Stimulated activated CD4-positive, alpha-beta T cell treated with anti-CD3 and anti-CD28 coated beads, Interleukin-1b, Interleukin-23, amount 100 ng/mL, for 48 hours (primary cell): ENCODE measurements around the gene SOX13.
A peak's percentile ranks its signal among the peaks of the same experiment; 100 is the strongest.

ENCODE experiments used
- DNase-seq: peaks from one replicate; pipeline ENCODE4 v3.0.0-alpha.2; 2020

The SOX13 gene

GRCh38 chr1:204108312-204109141 lies 35.6 kb downstream of the SOX13 start:
- no peak for DNase-seq

GRCh38 chr1:204110894-204111633 lies 38.1 kb downstream of the SOX13 start:
- DNase-seq: no peak

- no peak for DNase-seq
Measured at GRCh38 chr1:204112876-204113730, 40.2 kb downstream of the SOX13 start.

- DNase-seq: no peak
Measured at GRCh38 chr1:204113896-204114295, 41.0 kb downstream of the SOX13 start.

GRCh38 chr1:204114606-204115005 lies 41.7 kb downstream of the SOX13 start:
- no peak for DNase-seq

- no peak for DNase-seq
Measured at GRCh38 chr1:204115116-204115515, 42.2 kb downstream of the SOX13 start.

GRCh38 chr1:204116539-204116938 lies 43.6 kb downstream of the SOX13 start:
- DNase-seq: no peak

GRCh38 chr1:204121840-204122555 lies 49.1 kb downstream of the SOX13 start:
- DNase-seq: no peak

- no peak for DNase-seq
Measured at GRCh38 chr1:204123376-204123775, 50.5 kb downstream of the SOX13 start.

GRCh38 chr1:204124639-204125038 lies 51.7 kb downstream of the SOX13 start:
- no peak for DNase-seq

- no peak for DNase-seq
Measured at GRCh38 chr1:204125759-204126351, 52.9 kb downstream of the SOX13 start.

GRCh38 chr1:204126386-204126785 lies 53.5 kb downstream of the SOX13 start:
- no peak for DNase-seq

- DNase-seq: no peak
Measured at GRCh38 chr1:204126956-204127355, 54.0 kb downstream of the SOX13 start.

GRCh38 chr1:204127597-204128242 lies 54.8 kb downstream of the SOX13 start:
- peak; percentile 17 for DNase-seq

GRCh38 chr1:204128464-204128963 lies 55.6 kb downstream of the SOX13 start:
- DNase-seq: no peak

GRCh38 chr1:204128964-204129896 lies 56.3 kb downstream of the SOX13 start:
- DNase-seq: peak; percentile 64

- DNase-seq: no peak
Measured at GRCh38 chr1:204130178-204130577, 57.3 kb downstream of the SOX13 start.

GRCh38 chr1:204130981-204131892 lies 58.3 kb downstream of the SOX13 start:
- no peak for DNase-seq

GRCh38 chr1:204131978-204132377 lies 59.1 kb downstream of the SOX13 start:
- DNase-seq: no peak
